ENCODE results near the gene ZNF324B.

DNA sequence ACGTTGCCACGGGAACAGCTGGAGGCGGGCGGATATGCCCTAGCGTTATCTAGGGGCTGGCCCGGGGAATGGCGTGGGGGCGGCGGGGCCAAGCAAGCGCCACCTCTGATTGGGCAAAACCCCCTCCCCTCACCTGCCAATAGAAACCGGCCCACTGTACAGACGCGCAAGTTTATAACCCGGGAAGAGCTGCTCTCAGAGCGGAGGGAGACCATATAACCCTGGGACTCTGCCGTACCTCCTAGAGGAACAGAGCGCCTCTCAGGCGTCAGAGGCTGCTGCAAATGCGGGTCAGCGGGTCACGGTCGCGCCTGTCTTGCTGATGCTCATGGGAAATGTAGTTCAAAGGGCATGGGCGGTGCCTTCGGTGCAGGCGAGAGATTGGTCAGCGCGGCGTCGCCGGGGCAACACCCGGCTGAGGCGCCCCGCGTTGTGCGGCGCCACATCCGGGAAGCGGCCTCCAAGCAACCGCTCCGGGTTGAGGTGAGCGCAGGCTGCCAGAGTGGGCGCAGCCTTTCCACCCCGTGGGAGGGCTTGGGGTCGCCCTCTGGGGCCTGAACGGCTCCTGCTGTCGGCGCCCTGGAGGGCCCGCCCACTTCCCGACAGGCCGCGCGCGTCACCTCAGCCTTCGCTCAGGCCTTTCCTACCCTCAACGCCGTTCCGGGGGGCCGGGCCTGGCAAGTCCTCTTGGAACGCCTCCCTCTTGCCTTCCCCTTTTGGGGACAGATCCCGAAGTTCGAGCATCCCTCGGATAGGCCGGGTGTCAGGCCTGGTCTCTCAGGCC lies 24.5 kb downstream of the ZNF324B start, which contains the start of gene ZNF446:
- TF ChIP-seq REST (IDR thresholded peaks at IDR 0.05) (no peak), RAD21 (conservative IDR thresholded peaks at IDR 0.05 in 1 of 2, IDR thresholded peaks at IDR 0.05 in 1 of 2) (peak in 1 of 2 experiments; percentile 12; a peak in 1 of 5 replicates)

Data from A549 (cell line).